HEK293T (cell line): ENCODE results near the gene CDK17.

Experiments used
- FOXK2 ChIP-seq: fragments of 450-650 bp; IDR thresholded peaks from 2 replicates; pipeline ENCODE4 v1.6.1; 2016; ENCODE audit warnings: mild to moderate bottlenecking
- FOXM1 ChIP-seq: fragments of 450-650 bp; IDR thresholded peaks from 2 replicates; pipeline ENCODE4 v1.6.1; 2017; ENCODE audit warnings: mild to moderate bottlenecking, borderline replicate concordance

GRCh38 chr12:96327346-96327745 is 72.9 kb downstream of the CDK17 start:
- TF ChIP-seq FOXK2 (no peak), FOXM1 (no peak)
